NCI-H2107 (cell line): ENCODE results near the gene KIZ.

ENCODE experiments used
- DNase-seq: peaks from one replicate; lab custom pipeline; 2025; lab: John Stamatoyannopoulos, UW

KIZ gene

DNA sequence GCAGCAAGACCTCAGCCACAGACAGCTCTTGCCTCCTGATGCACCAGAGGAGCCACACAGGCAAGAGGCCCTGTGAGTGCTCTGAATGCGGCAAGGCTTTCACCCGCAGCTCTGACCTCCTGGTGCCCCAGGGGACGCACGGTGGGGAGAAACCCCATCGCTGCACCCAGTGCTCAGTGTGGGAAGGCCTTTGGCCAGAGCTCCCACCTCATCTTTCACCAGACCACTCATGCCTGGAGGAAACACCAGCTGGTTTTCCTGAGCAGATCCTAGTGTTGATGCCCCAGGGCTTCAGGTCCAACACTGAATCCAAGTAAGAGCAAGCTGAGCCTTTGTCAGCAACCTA, 140.3 kb downstream of the KIZ start:
- no peak for DNase-seq

DNA sequence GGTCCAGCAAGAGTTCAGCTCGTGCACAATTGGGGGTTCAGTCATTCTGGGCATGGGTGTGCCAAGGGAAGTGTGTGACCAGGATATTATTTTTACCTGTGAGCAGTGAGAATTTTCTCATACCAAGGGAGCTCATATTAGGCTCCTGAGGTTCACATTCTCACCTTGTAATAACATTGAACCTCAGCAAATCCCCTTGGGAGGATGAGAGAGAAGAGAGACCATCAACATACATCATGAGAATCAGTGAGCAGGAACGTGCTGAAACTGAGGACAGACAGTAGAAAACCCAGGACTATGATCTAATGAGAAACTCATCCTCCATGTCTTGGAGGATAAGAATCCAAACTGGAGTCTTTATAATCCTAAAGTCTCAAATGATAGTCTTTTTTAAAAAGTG, 143.9 kb downstream of the KIZ start:
- no peak for DNase-seq

DNA sequence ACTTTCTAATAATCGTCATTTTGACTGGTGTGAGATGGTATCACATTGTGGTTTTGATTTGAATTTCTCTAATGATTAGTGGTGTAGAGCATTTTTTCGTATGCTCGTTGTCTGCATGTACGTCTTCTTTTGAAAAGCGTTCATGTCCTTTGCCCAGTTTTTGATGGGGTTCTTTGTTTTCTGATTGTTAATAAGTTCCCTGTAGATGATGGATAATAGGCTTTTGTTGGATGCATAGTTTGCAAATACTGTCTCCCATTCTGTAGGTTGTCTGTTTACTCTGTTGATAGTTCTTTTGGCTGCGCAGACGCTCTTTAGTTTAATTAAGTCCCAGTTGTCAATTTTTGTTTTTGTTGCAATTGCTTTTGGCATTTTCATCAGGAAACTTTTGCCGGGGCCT, 144.9 kb downstream of the KIZ start:
- no peak for DNase-seq

DNA sequence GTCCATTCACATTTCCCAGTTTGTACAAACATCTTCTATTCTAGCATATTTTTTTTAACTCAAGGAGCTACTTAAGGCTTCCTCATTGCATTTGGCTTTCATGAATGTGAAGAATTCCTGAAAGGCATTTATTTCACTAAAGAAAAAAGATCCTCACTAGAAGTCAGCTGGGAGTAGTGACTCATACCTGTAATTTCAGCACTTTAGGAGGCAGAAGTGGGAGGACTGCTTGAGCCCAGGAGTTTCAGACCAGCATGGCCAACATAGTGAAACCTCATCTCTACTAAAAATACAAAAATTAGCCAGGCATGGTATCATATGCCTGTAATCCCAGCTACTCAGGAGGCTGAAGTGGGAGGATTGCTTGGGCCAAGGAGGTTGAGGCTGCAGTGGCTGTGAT, 146.4 kb downstream of the KIZ start:
- DNase-seq, result no peak

DNA sequence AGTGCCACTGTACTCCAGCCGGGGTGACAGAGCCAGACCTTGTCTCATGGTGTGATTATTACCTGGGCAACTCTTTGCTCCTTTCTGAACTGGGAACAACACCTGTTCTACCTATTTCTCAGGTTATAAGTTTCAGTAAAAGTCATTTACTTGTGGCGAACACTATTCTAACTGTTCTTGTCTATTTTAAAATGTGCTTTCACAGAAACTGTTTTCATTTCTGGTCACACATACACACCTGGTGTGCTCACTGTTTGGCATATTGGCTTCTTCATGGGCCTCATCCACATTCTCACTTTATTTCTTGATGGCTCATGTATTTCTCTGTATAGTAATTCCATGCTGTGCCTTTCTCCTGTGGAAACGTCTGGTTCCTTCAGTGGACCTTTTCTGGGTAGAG, 146.8 kb downstream of the KIZ start:
- DNase-seq, result no peak

DNA sequence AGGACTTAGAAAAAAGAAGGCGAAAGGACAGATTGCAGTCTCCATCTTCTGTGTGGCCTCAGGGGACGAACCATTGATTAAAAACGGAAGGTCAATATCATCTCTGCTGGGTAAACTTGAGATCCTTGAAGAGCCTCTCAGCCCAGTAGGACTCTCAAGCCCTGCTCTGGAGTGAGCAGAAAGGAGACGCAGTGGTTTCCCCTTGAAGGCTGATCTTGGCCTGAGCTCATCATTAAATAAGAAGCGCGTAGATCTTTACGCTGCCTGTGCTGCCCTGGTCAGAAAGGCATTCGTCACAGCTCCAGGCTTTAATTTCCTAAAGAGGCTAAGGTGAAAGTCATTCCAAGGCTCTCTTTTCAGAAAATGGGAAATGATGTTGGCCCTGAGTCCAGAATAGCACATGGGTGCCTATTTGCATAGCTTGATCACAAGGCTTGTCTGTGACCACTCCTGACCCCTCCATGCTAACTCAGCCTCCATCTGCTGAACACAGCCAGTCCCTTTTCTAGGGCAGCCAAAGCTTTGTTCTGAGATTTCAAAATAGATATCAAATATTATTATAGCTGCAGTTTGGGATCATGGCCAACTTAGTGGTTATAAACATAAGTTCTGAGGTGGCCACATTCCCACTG, 148.0 kb downstream of the KIZ start:
- no peak for DNase-seq

DNA sequence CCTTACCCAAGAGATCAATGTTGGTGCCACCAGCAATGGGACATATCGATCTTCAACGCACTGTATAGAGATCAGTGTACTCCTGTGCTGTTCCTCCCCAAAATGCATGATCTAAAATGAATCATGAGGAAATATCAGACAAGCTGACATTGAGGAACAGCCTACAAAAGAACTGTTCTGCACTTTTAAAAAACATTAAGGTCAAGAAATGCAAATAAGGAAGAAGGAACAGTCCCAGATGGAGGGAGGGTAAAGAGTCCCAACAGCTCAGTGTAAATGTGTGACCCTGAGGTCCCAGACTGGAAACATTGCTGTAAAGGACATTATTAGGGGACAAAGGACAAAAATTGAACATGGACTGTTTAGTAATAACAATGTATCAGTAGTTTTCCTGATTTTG, 152.9 kb downstream of the KIZ start:
- no peak for DNase-seq

DNA sequence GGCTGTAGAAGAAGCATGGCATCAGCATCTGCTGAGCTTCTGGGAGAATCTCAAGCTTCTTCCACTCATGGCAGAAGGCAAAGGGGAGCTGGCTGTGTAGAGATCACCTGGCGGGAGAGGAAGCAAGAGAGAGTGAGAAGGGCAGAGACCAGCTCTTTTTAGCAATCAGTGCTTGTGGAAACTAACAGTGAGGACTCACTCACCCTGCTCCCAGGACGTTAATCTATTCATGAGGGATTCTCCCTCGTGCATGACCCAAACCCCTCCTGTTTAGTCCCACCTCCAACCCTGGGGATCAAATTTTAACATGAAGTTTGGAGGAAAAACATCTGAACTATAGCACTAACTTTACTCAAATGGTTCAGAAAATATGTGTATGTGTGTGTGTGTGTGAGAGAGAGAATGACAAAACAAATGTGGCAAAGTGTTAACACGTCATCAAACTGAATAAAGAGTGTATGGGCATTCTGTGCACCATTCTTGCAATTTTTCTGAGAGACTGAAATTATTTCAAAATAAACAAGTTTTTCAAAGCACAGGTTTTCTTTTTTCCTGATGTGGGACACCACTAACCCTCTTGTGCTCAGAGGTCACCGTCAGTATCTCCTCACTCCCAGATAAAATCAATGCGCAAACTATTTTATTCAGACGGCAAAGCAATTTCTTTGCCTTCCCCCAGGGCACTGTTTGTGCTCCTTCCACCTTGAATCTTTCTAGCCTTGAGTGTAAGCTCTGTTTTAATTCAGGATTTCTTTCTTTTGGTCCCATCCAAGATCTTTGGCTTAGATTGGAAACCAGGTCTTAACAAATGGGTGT, 154.0 kb downstream of the KIZ start:
- no peak for DNase-seq

DNA sequence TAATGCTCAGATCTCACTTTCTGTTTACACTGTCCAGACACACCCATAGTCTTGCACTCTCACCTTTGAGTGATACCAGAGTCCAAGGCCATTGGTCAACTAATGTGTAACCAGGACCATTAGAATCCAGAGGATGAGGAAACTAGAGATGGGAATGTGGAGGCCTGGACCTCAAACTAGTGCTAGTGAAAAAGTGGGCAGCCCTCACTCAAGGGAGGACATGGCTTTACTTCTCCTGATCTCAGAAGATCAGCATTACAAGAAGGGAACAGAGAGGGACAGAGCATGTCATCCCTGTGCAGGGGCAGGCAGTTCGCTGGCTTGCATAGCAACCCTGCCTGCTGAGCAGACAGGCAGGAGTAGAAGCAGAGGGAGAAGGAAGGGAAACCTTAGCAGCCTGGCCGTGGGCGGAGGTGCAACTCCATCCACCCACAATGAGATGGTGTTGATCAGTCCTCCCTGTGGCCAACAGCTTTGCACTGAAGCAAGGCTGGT, 154.7 kb downstream of the KIZ start:
- no peak for DNase-seq

DNA sequence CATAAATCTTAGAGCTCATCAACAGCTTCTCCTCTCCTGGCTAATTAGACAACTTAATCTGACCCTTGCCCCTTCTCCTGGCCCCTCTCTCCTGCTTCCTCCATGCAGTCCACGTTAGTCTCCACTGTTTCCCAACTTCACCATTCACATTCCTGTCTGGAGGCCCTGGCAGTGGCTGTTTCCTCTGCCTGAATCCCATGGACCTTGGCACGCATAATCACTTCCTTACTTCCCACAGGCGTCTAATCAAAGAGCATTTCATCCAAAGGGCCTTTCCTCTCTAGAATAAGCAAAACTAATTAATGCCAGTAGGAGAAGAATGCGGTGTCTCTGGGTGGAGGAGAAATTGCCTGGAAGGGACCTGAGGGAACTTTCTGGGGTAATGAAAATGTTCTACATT, 160.9 kb downstream of the KIZ start:
- DNase-seq, result no peak

DNA sequence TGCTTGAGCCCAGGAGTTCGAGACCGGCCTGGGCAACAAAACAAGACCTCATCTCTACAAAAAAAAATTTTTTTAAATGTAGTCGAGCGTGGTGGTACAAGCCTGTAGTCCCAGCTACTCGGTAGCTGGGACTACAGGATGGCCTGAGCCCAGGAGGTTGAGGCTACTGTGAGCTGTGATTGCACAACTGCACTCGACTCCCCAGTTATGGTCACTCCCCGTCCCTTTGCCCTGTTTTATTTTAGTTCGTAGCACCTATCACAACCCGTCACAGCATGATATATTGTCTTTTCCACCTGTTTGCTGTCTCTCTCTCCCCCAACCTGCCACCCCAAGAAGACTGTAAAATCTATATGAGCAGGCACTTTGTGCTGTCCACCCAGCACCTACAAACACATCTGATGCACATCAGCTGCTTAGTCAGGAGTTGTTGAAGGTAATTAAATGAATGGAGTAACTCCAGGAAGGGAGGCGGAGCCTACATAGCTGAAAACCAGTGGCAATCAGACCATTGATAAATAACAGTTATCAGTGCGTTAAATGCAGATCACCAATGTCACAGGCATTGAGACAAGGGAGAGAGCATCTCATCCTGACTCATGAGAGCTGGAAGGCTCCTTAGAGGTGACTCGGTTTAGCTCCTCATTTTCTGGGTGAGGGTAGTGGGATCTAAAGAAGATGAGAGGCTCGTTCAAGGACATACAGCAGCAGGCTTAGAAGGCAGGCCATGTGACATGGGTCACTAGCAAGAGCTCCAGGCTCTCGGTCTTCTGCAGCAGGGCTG, 162.9 kb downstream of the KIZ start:
- no peak for DNase-seq

DNA sequence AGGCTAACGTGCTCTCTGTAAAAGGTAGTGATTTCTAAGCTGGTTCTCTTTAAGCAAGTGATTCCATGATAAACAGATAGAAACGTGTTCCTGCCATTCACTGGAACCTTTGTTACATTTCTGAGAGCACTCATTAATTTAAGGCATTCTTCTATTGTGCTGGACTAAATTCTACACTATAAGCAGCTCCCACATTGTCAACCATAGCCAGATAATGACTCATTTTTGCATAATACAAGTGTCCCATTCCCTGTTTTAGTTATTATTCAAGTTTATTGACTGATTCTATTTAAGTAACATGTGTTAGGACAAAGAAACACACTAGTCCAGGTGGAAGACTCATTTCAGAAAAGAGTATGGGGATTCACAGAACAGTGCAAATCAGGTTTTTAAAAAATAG, 163.8 kb downstream of the KIZ start:
- no peak for DNase-seq

DNA sequence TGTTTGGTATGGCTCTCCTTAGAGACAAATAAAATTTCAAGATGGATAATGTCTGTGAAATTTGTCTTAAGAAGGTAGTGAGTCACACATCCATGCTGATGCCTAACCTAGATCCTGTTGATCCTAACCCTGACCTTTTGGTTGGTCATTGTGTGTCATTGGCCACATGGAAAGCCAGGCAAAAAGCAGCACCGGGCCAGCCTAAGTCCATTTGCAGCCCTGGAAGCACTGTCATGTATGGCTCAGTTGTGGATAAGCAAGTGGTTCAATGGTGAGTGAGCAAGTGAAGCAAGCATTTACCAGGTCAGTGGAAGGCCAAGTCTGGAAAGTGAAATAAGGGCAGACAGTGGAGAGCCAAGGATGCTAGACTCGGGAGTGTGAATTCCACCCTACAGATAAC, 165.1 kb downstream of the KIZ start:
- DNase-seq, result no peak

DNA sequence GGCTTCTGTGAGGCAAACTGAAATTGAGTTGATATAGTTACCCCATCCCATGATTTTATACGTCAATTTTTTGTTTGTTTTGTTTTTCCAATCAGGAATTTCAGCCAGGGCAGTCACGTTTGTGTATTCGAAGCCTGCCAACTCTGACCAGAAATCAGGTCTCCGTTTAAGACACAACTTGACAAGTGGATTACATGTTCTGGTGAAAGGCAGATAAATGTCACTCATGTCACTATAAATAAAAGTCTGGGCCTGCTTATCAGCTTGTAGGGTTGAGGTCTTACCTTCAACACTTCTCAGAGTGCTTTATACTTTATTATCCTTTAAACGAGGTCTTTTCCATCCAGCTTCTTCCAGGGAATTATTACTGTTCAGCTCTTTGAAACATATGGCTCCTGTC, 168.9 kb downstream of the KIZ start:
- DNase-seq, result no peak
